HepG2 (cell line): Measurements from ENCODE around the gene VPS13D. TPM values are rescaled to one million over a fixed set of nuclear protein-coding genes. Genes with fewer than 3 reads are reported as not detected.

ENCODE experiments used
- ATAC-seq: fragments of 200-7000 bp; cut with Tn5 transposase; 3 replicates; pipeline ENCODE4 v1.9.1; 2020; ENCODE audit warnings: mild to moderate bottlenecking, moderate library complexity
- BruUV-seq: library from RNA; stranded (reverse); fragments of 400-500 nt; replicated peaks from 2 replicates; lab custom pipeline; 2021; lab: Mats Ljungman, UMichigan
- CTCF ChIA-PET: fragments of 300-600 bp; formaldehyde crosslinking; extraction: SDS; loops from one replicate; lab custom pipeline; 2021; ENCODE audit warnings: low total read pairs, inconsistent platforms, low intra/inter-chr PET ratio; lab: Yijun Ruan, JAX
- POLR2A ChIA-PET: fragments of 350-600 bp; sonication (Branson Sonifier 250); formaldehyde crosslinking; loops from one replicate; lab custom pipeline; 2020; ENCODE audit warnings: antibody characterized with exemption, inconsistent platforms; lab: Yijun Ruan, JAX
- DNase-seq: peaks from one replicate; pipeline ENCODE4 v3.0.0-alpha.2; 2015; ENCODE audit warnings: low spot score
- FAIRE-seq: peaks from 3 replicates; lab custom pipeline; 2011; peaks lifted over from hg19 to GRCh38; lab: Jason Lieb, UNC
- H2AFZ ChIP-seq: one replicate; pipeline ENCODE4 v1.6.1; 2011; ENCODE audit warnings: low read length, inconsistent platforms
- H3K27ac ChIP-seq: fragments of 300-600 bp; 3 replicates; pipeline ENCODE4 v1.8.0; 2011; ENCODE audit warnings: mixed run types, mild to moderate bottlenecking, mixed read lengths, low read length, inconsistent platforms; ENCODE audit not compliant: insufficient read depth; ENCODE audit errors: extremely low read length
- H3K27me3 ChIP-seq, 2 experiments: fragments of 200-600 bp in 1 of 2; 2 replicates in 1 of 2; 3 replicates in 1 of 2; pipeline versions ENCODE4 v1.6.0 to v1.8.0; 2011; ENCODE audit warnings: low read length in 2 of 2, mild to moderate bottlenecking in 2 of 2, moderate library complexity in 2 of 2, inconsistent platforms in 1 of 2; ENCODE audit not compliant: insufficient read depth in 2 of 2, control insufficient read depth in 1 of 2
- H3K36me3 ChIP-seq, 2 experiments: fragments of 200-600 bp in 1 of 2; replicated peaks in 1 of 2; 2 replicates in 1 of 2; 3 replicates in 1 of 2; pipeline versions ENCODE4 v1.5.1 to v1.8.0; 2011; ENCODE audit warnings: low read length in 2 of 2, inconsistent platforms in 1 of 2; ENCODE audit not compliant: insufficient read depth in 2 of 2, control insufficient read depth in 1 of 2
- H3K4me1 ChIP-seq: 2 replicates; pipeline ENCODE4 v1.5.1; 2012; ENCODE audit warnings: low read length, inconsistent platforms; ENCODE audit not compliant: insufficient read depth
- H3K4me2 ChIP-seq: 2 replicates; pipeline ENCODE4 v1.6.0; 2011; ENCODE audit warnings: low read depth, low read length, inconsistent platforms
- H3K4me3 ChIP-seq, 3 experiments: fragments of 200-600 bp in 1 of 3; sonication (generic), shearing (Covaris generic) in 1 of 3; replicated peaks in 1 of 3; 2 replicates each; pipeline ENCODE4 v1.5.1; 2011 to 2016; ENCODE audit warnings: low read length in 3 of 3, inconsistent platforms in 2 of 3, low read depth in 2 of 3, mild to moderate bottlenecking in 2 of 3, control low read depth in 1 of 3, mixed read lengths in 1 of 3; ENCODE audit not compliant: insufficient read depth in 1 of 3
- H3K79me2 ChIP-seq: one replicate; pipeline ENCODE4 v1.6.1; 2011; ENCODE audit warnings: low read length, inconsistent platforms; ENCODE audit not compliant: insufficient read depth
- H3K9ac ChIP-seq: 2 replicates; pipeline ENCODE4 v1.6.0; 2011; ENCODE audit warnings: mild to moderate bottlenecking, low read depth, low read length, inconsistent platforms; ENCODE audit not compliant: insufficient read depth
- H3K9me3 ChIP-seq: 2 replicates; pipeline ENCODE4 v1.5.1; 2012; ENCODE audit warnings: mild to moderate bottlenecking, low read length
- H4K20me1 ChIP-seq: 2 replicates; pipeline ENCODE4 v1.6.0; 2011; ENCODE audit warnings: inconsistent platforms, mild to moderate bottlenecking, low read length, moderate library complexity; ENCODE audit not compliant: insufficient read depth
- ISL2 ChIP-seq: sonication (generic); formaldehyde crosslinking; IDR thresholded peaks from 2 replicates; pipeline ENCODE4 v1.5.0; 2020; ENCODE audit warnings: missing genetic modification reagents
- KDM5A ChIP-seq: fragments of 200-600 bp; sonication (generic); IDR thresholded peaks from 2 replicates; pipeline ENCODE4 v1.7.0; 2018; ENCODE audit warnings: antibody characterized with exemption, mild to moderate bottlenecking, low read length, borderline replicate concordance
- RNF2 ChIP-seq: fragments of 450-650 bp; conservative IDR thresholded peaks from 2 replicates; pipeline ENCODE4 v1.6.1; 2016; ENCODE audit warnings: low read depth
- TOPORS ChIP-seq: sonication (generic); formaldehyde crosslinking; IDR thresholded peaks from 2 replicates; pipeline ENCODE4 v1.8.0; 2023; ENCODE audit warnings: mild to moderate bottlenecking, missing genetic modification reagents
- ZFY ChIP-seq: sonication (generic); formaldehyde crosslinking; IDR thresholded peaks from 2 replicates; pipeline ENCODE4 v1.4.0; 2020; ENCODE audit warnings: missing genetic modification reagents
- ZMAT5 ChIP-seq: sonication (generic); formaldehyde crosslinking; IDR thresholded peaks from 2 replicates; pipeline ENCODE4 v1.5.0; 2020; ENCODE audit warnings: mild to moderate bottlenecking, low read depth, missing genetic modification reagents, borderline replicate concordance
- ZNF224 ChIP-seq: sonication (generic); formaldehyde crosslinking; IDR thresholded peaks from 2 replicates; pipeline ENCODE4 v1.5.0; 2020; ENCODE audit warnings: mild to moderate bottlenecking, missing genetic modification reagents
- ZNF768 ChIP-seq: sonication (generic); formaldehyde crosslinking; IDR thresholded peaks from 2 replicates; pipeline ENCODE4 v1.4.0; 2020; ENCODE audit warnings: missing genetic modification reagents
- WGBS: methylation state at CpG from one replicate; pipeline ENCODE4 v1.1.6; 2017; ENCODE audit warnings: low lambda C conversion rate; 5-methylcytosine and 5-hydroxymethylcytosine counted together
- in situ Hi-C: cut with HindIII; loops from 2 replicates; pipeline ENCODE4 v1.10.0; 2017; ENCODE audit warnings: low pct_unique_long_range_greater_than_20kb; ENCODE audit not compliant: extremely low pct_ligation_motif_present
- intact Hi-C: fragments of 100-400 bp; cut with micrococcal nuclease; formaldehyde crosslinking; loops from one replicate; pipeline ENCODE4 v1.10.0; 2022; ENCODE audit not compliant: unreplicated experiment
- polyA plus RNA-seq, 8 experiments: library from polyadenylated mRNA; depleted of rRNA in 3 of 8; stranded (reverse) in 7 of 8; unstranded in 1 of 8; fragments of >200 nt; fragmentation: Illumina TruSeq in 4 of 8; extraction: Trizol in 4 of 8; gene quantifications; 2 replicates each; pipeline versions ENCODE4 v1.2.1 to v1.2.3, GENCODE V29; 2011 to 2016; ENCODE audit warnings: low read depth in 4 of 8, missing spikeins in 1 of 8, mixed read lengths in 1 of 8; ENCODE audit not compliant: insufficient read depth in 1 of 8
- total RNA-seq, 5 experiments: library from RNA; depleted of rRNA; stranded (reverse); fragments of >200 nt; fragmentation: Illumina TruSeq; extraction: Trizol; gene quantifications; 2 replicates each; pipeline ENCODE4 v1.2.3, GENCODE V29; 2016; ENCODE audit warnings: low read depth in 1 of 5
- TF ChIP-seq, protein P1 (sequence below): sonication (generic); formaldehyde crosslinking; IDR thresholded peaks from 2 replicates; pipeline ENCODE4 v1.8.1; 2022; ENCODE audit warnings: mild to moderate bottlenecking, missing genetic modification reagents
- TF ChIP-seq, protein P2 (sequence below): IDR thresholded peaks from 2 replicates; pipeline ENCODE4 v1.6.1; 2016

VPS13D gene
- total and polyA plus RNA-seq, 2 of the 13 experiments (the other 11 are each of a cell fraction or from before 2014, with no cell fraction given): 8.6 to 13.9 TPM

DNA sequence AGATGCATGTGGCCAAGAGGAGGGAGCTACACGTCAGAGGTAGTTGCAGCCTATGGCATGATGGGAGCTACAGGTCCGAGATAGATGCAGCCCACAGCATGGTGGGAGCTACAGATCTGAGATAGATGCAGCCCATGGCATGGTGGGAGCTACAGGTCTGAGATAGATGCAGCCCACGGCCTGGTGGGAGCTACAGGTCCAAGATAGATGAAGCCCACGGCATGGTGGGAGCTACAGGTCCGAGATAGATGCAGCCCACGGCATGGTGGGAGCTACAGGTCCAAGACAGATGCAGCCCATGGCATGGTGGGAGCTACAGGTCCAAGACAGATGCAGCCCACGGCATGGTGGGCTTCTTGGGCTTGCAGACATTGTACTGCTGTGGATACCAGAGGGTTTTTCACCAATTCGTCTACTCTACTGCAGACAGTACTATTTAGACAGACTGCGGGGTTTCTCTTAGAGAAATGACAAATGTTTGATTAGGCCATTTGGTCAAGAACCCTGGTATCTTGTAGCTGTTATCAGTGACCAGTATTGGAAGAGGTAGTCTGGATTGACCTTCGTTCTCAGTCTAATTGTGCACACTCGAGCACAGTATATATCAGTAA is 260.8 kb downstream of the VPS13D start:
- Histone ChIP-seq H3K9me3 (no peaks in the 10 kb centered on the region), H3K4me2 (no peak overlapping the region), H3K27me3 (no peaks in the 10 kb centered on the region), H3K9ac (no peak overlapping the region), H3K36me3 (no peaks in the 10 kb centered on the region), H4K20me1 (no peaks in the 10 kb centered on the region), H3K27ac (no peak overlapping the region), H2AFZ (no peak overlapping the region), H3K4me3 (no peak overlapping the region), H3K79me2 (no peaks in the 10 kb centered on the region), H3K4me1 (peaks cover 50% of the 10 kb centered on the region)
- FAIRE-seq (no peak), DNase-seq (no peak), ATAC-seq (no peak)
- intact Hi-C loops: no loop called here
- in situ Hi-C loops: no loop called here
- CTCF ChIA-PET: no interaction called here
- WGBS: 89% methylated on average over 10 of the region's 11 CpGs
- POLR2A ChIA-PET: interaction anchor here (1.4 kb wide), 1 partner anchor 35 kb away, joined by 9 read pairs; no protein-coding TSS in a partner anchor
- no peak for TF ChIP-seq ZNF768
- no peak for TF ChIP-seq ZMAT5 (CRISPR knock-in tag)
- TF ChIP-seq ZNF224 (CRISPR knock-in tag): no peak
- no peak for TF ChIP-seq ZFY (CRISPR knock-in tag)
- no peak for TF ChIP-seq KDM5A
- no peak for TF ChIP-seq ISL2 (CRISPR knock-in tag)
- TF ChIP-seq RNF2: no peak
- no peak for TF ChIP-seq TOPORS
- TF ChIP-seq, protein P1, sequence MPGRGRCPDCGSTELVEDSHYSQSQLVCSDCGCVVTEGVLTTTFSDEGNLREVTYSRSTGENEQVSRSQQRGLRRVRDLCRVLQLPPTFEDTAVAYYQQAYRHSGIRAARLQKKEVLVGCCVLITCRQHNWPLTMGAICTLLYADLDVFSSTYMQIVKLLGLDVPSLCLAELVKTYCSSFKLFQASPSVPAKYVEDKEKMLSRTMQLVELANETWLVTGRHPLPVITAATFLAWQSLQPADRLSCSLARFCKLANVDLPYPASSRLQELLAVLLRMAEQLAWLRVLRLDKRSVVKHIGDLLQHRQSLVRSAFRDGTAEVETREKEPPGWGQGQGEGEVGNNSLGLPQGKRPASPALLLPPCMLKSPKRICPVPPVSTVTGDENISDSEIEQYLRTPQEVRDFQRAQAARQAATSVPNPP (CRISPR knock-in tag): no peak
- TF ChIP-seq, protein P2, sequence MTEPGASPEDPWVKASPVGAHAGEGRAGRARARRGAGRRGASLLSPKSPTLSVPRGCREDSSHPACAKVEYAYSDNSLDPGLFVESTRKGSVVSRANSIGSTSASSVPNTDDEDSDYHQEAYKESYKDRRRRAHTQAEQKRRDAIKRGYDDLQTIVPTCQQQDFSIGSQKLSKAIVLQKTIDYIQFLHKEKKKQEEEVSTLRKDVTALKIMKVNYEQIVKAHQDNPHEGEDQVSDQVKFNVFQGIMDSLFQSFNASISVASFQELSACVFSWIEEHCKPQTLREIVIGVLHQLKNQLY (CRISPR knock-in tag): no peak
- no TSS peak for BruUV-seq
